Measurements from ENCODE around the gene CDH22.

Gene CDH22

DNA sequence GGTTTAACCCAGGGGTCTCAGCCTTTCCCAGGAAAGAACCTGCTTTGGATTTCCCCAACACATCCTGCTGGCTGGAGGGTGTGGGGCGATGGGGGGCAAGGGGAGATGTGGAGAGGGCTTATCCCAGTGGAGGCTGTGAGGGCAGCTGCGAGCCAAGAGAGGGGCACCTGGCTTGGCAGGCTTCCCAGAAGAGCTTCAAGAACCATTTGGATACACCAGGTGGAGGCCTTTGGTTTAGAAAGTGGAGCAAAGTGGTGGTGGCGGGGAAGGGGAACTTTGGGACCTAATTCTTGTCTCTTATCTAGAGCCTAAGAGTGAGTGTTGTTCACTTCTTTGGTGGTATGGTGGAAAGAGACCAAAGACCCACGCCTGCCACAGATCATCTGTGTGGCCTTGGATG lies 177.8 kb downstream of the CDH22 start:
- DNase-seq (ENCODE audit: low spot score) = no peak
- TF ChIP-seq, protein P1, sequence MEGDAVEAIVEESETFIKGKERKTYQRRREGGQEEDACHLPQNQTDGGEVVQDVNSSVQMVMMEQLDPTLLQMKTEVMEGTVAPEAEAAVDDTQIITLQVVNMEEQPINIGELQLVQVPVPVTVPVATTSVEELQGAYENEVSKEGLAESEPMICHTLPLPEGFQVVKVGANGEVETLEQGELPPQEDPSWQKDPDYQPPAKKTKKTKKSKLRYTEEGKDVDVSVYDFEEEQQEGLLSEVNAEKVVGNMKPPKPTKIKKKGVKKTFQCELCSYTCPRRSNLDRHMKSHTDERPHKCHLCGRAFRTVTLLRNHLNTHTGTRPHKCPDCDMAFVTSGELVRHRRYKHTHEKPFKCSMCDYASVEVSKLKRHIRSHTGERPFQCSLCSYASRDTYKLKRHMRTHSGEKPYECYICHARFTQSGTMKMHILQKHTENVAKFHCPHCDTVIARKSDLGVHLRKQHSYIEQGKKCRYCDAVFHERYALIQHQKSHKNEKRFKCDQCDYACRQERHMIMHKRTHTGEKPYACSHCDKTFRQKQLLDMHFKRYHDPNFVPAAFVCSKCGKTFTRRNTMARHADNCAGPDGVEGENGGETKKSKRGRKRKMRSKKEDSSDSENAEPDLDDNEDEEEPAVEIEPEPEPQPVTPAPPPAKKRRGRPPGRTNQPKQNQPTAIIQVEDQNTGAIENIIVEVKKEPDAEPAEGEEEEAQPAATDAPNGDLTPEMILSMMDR (IDR thresholded peaks at IDR 0.05) = no peak
- Histone ChIP-seq H3K27ac (no peak overlapping the region), H3K4me3 (no peak overlapping the region)

DNA sequence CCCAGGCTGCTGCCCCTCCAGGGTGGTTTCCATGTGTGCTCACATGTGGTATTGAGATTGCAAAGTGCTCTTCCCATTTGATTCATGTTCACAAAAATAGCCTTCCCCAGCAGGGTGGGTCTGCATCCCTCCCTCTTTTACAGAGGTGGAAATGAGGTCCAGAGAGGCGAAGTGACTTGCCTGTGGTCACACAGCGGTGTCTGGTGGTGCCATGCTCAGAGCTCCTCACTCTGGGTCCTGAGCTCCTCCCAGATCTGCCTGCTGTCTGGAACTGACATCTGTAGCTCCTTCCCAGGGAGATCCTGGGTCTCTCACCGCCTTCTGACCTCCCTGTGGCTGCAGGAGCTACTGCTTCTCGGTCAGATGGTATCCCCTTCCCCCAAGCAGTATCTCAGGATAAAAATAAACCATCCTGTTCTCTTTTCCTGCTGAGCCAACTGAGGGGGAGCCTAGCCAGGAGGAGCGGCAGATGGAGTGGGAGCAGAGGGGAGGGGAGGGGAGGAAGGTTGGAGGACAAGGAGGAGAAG lies 178.3 kb downstream of the CDH22 start:
- DNase-seq (ENCODE audit: low spot score) = no peak
- H3K27ac ChIP-seq = no peak overlapping the region
- TF ChIP-seq, protein P1 (IDR thresholded peaks at IDR 0.05) = no peak
- no peak overlapping the region for H3K4me3 ChIP-seq

DNA sequence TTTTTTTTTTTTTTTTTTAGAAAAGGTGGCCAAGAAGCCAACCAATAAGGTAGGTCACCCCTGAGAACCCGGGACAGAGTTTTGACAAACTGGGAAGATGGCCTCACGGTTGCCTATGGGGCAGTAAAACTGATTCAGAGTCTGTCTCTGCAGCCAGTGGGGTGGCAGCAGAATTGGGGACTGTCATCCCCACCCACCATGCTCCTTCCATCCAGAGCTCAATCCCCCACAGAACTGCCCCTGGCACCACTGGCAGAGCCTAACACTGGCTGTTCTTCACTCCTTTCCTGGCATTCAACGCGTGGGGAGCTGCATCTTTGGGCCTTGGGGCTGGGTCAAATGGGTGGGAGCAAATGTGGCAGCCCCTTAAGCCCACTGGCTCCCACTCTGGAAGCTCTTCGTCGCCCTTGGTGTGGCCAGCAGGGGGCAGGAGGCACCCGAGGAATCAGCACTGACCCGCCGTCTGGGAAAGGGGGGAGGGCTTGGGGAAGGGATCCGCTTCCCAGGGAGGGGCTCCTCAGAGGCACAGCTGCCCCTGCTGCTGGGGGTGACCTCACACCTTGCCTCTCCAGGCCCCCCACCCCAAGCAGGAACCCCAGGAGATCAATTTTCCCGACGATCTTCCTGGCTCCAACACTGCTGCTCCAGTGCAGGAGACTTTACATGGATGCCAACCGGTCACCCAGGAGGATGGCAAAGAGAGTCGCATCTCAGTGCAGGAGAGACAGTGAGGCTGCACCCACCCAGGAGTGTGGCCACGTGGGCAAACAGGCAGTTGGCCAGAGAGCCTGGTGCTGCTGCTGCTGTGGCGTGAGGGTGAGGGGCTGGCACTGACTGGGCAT lies 179.8 kb downstream of the CDH22 start:
- H3K27ac ChIP-seq = no peak overlapping the region
- no peak for DNase-seq (ENCODE audit: low spot score)
- no peak overlapping the region for H3K4me3 ChIP-seq

DNA sequence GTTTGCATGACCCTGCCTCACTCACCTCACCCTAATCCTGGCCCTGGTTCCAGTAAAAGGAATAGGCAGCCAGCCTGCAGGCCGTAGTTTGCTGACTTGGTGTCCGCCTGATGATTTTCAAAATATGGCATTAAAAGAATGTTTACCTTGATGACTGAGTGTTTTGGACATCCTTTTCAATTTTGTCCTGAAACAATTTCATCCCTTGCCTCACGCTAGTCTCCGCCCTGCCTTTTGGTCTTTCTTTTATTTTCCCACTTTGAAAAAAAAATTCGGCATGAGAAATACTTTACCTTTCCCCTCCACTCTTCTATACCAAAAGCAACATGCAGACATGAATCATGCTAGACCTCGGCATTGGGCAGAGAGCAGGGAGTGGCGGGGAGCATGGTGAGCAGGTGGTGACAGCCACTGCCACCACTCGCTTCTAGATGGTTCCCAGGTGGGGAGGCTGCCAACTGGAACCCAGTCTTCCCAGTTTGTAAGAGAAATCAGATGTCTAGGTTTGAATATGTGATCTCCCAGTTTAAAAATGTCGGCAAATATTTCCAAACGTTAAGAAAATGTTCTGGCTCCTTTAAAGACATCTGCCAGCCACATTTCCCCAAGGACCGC lies 180.8 kb downstream of the CDH22 start:
- TF ChIP-seq, protein P1 (IDR thresholded peaks at IDR 0.05) = no peak
- no peak for DNase-seq (ENCODE audit: low spot score)
- Histone ChIP-seq H3K4me3 (no peak overlapping the region), H3K27ac (no peak overlapping the region)

More for the DNA sequence above, 179.8 kb downstream of the CDH22 start:
- TF ChIP-seq, protein P1 (IDR thresholded peaks at IDR 0.05) = peak; percentile 43

DNA sequence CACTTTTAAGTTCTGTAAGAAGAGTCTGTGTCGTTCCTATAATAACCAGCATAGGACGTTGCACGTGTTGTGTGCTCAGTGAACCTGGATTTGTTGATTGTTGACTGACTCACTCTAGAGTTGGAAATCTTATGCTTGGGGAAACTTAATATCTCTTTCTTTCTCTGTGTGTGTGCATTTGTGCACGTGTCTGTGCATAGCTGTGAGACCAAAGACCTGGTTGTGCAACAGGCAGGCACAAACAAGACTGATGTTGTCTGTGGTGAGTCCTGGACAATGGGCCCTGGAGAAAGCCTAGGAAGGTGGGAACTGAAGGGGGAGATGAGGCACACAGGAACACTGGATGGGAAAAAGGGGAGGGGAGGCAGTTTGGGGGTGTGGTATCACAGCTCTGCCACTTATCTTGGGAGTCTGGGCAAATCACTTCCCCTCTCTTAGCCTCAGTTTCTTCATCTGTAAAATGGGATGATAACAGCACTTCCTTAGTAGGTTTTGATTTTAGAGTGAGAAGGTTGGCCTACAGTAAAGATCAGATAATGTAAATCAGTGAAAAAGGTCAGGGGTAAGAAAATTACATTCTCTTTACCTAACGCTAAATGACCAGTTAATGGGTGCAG lies 181.8 kb downstream of the CDH22 start:
- TF ChIP-seq, protein P1 (IDR thresholded peaks at IDR 0.05) = no peak

More for the DNA sequence above, 181.8 kb downstream of the CDH22 start:
- Histone ChIP-seq H3K27ac (no peak overlapping the region), H3K4me3 (no peak overlapping the region)
- DNase-seq (ENCODE audit: low spot score) = no peak
